K562 (cell line): ENCODE data around the gene MAST4. TPM values are rescaled to one million over a fixed set of nuclear protein-coding genes. Genes with fewer than 3 reads are reported as not detected.

Experiments used
- ATAC-seq: fragments of 200-7000 bp; cut with Tn5 transposase; 3 replicates; pipeline ENCODE4 v1.9.1; 2020; ENCODE audit warnings: moderate library complexity
- BruUV-seq: library from RNA; stranded (reverse); fragments of 400-500 nt; replicated peaks from 2 replicates; lab custom pipeline; 2021; lab: Mats Ljungman, UMichigan
- CTCF ChIA-PET: fragments of 300-600 bp; formaldehyde crosslinking; extraction: SDS; loops from one replicate; lab custom pipeline; 2021; ENCODE audit warnings: low intra/inter-chr PET ratio; lab: Yijun Ruan, JAX
- POLR2A ChIA-PET: fragments of 300-600, 350-650 bp; sonication (Branson Sonifier 250); formaldehyde crosslinking; extraction: SDS; loops from one replicate; lab custom pipeline; 2021; ENCODE audit warnings: antibody characterized with exemption, inconsistent platforms; lab: Yijun Ruan, JAX
- DNase-seq, 4 experiments: peaks; one replicate each; pipeline versions ENCODE4 v3.0.0 to v3.0.0-alpha.2; 2011 to 2018; ENCODE audit warnings: low spot score in 3 of 4, mixed read lengths in 3 of 4; ENCODE audit errors: extremely low read depth in 1 of 4
- FAIRE-seq: peaks from 2 replicates; lab custom pipeline; 2011; peaks lifted over from hg19 to GRCh38; lab: Jason Lieb, UNC
- H2AFZ ChIP-seq: 2 replicates; pipeline ENCODE4 v1.6.0; 2011; ENCODE audit warnings: low read depth, low read length, control low read depth, inconsistent platforms
- H3K27ac ChIP-seq: fragments of 200-600 bp; 3 replicates; pipeline ENCODE4 v1.8.0; 2011; ENCODE audit warnings: low read depth, mild to moderate bottlenecking, control low read depth, inconsistent platforms, low read length, moderate library complexity, mixed read lengths; ENCODE audit errors: extremely low read depth
- H3K27me3 ChIP-seq, 2 experiments: fragments of 300-600 bp in 1 of 2; 2 replicates in 1 of 2; 3 replicates in 1 of 2; pipeline versions ENCODE4 v1.6.0 to v1.8.0; 2011; ENCODE audit warnings: inconsistent platforms in 2 of 2, low read length in 2 of 2, mild to moderate bottlenecking in 1 of 2, mixed read lengths in 1 of 2, moderate library complexity in 1 of 2; ENCODE audit not compliant: control insufficient read depth in 2 of 2, insufficient read depth in 2 of 2
- H3K36me3 ChIP-seq: fragments of 300-600 bp; 3 replicates; pipeline ENCODE4 v1.8.0; 2011; ENCODE audit warnings: mild to moderate bottlenecking, low read length, inconsistent platforms; ENCODE audit not compliant: control insufficient read depth, insufficient read depth
- H3K4me1 ChIP-seq, 2 experiments: fragments of 200-600 bp in 1 of 2; replicated peaks in 1 of 2; 2 replicates in 1 of 2; 3 replicates in 1 of 2; pipeline versions ENCODE4 v1.5.1 to v1.8.0; 2011; ENCODE audit warnings: inconsistent platforms in 2 of 2, low read length in 2 of 2, mild to moderate bottlenecking in 1 of 2, mixed read lengths in 1 of 2, moderate library complexity in 1 of 2; ENCODE audit not compliant: control insufficient read depth in 2 of 2, insufficient read depth in 2 of 2
- H3K4me2 ChIP-seq: 2 replicates; pipeline ENCODE4 v1.6.1; 2011; ENCODE audit warnings: low read length, control low read depth, inconsistent platforms, mixed read lengths; ENCODE audit not compliant: insufficient read depth
- H3K4me3 ChIP-seq: fragments of 200-600 bp; sonication (generic), shearing (Covaris generic); 2 replicates; pipeline ENCODE4 v1.5.1; 2016; ENCODE audit warnings: control low read depth, inconsistent platforms
- H3K79me2 ChIP-seq: fragments of 200-600 bp; 3 replicates; pipeline ENCODE4 v1.8.0; 2011; ENCODE audit warnings: low read length, inconsistent platforms; ENCODE audit not compliant: control insufficient read depth, insufficient read depth
- H3K9ac ChIP-seq, 2 experiments: 2 replicates each; pipeline versions ENCODE4 v1.6.0 to v1.6.1; 2011; ENCODE audit warnings: low read depth in 2 of 2, low read length in 2 of 2, control low read depth in 1 of 2, inconsistent platforms in 1 of 2, mild to moderate bottlenecking in 1 of 2, mixed read lengths in 1 of 2; ENCODE audit not compliant: insufficient read depth in 1 of 2
- H3K9me1 ChIP-seq: one replicate; pipeline ENCODE4 v1.6.0; 2011; ENCODE audit warnings: inconsistent platforms, mild to moderate bottlenecking, low read length, moderate library complexity; ENCODE audit not compliant: control insufficient read depth, insufficient read depth
- H3K9me3 ChIP-seq: replicated peaks from 2 replicates; pipeline ENCODE4 v1.5.1; 2011; ENCODE audit warnings: low read depth, low read length, inconsistent platforms; ENCODE audit not compliant: control insufficient read depth, insufficient read depth
- H4K20me1 ChIP-seq: replicated peaks from 2 replicates; pipeline ENCODE4 v1.6.1; 2011; ENCODE audit warnings: low read length, inconsistent platforms, mixed read lengths; ENCODE audit not compliant: control insufficient read depth, insufficient read depth
- BRD9 ChIP-seq: fragments of 450-650 bp; IDR thresholded peaks from 2 replicates; pipeline ENCODE4 v1.6.1; 2018; ENCODE audit warnings: low read depth; ENCODE audit not compliant: partially characterized antibody
- CBX8 ChIP-seq: fragments of 200-600 bp; sonication (generic); IDR thresholded peaks from 2 replicates; pipeline ENCODE4 v1.6.1; 2012; ENCODE audit warnings: borderline replicate concordance, mixed run types, low read depth, mild to moderate bottlenecking, moderate library complexity, mixed read lengths, low read length, control low read depth, inconsistent platforms; ENCODE audit not compliant: poor library complexity, severe bottlenecking; ENCODE audit errors: extremely low read depth
- CTCF ChIP-seq, 3 experiments: IDR thresholded peaks in 2 of 3; conservative IDR thresholded peaks in 1 of 3; 2 replicates each; pipeline ENCODE4 v1.5.1; 2011 to 2012; ENCODE audit warnings: low read length in 3 of 3, mild to moderate bottlenecking in 3 of 3, control low read depth in 2 of 3, improper control_type of control experiment in 1 of 3, inconsistent platforms in 1 of 3, low read depth in 1 of 3, mixed read lengths in 1 of 3, moderate library complexity in 1 of 3; ENCODE audit not compliant: insufficient read depth in 2 of 3
- E2F4 ChIP-seq: sonication (generic); formaldehyde crosslinking; IDR thresholded peaks from 2 replicates; pipeline ENCODE4 v1.8.0; 2022; ENCODE audit warnings: mild to moderate bottlenecking, low read depth, missing genetic modification reagents
- RBM17 ChIP-seq: fragments of 200-400 bp; formaldehyde crosslinking; IDR thresholded peaks from 2 replicates; pipeline ENCODE4 v1.6.1; 2017; ENCODE audit warnings: low read depth, mild to moderate bottlenecking, low read length, borderline replicate concordance
- TARDBP ChIP-seq: fragments of 450-650 bp; IDR thresholded peaks from 2 replicates; pipeline ENCODE4 v1.6.1; 2016
- ZBTB12 ChIP-seq: fragments of 250-450 bp; sonication (Bioruptor Pico); IDR thresholded peaks from 2 replicates; pipeline ENCODE4 v1.4.0; 2020
- ZBTB17 ChIP-seq: fragments of 450-650 bp; formaldehyde crosslinking; IDR thresholded peaks from 2 replicates; pipeline ENCODE4 v1.4.0; 2020; ENCODE audit warnings: mild to moderate bottlenecking
- ZBTB8A ChIP-seq: fragments of 450-650 bp; IDR thresholded peaks from 2 replicates; pipeline ENCODE4 v1.6.1; 2018; ENCODE audit warnings: mild to moderate bottlenecking, moderate library complexity; ENCODE audit not compliant: partially characterized antibody
- ZNF174 ChIP-seq: fragments of 250-450 bp; sonication (Bioruptor Pico); IDR thresholded peaks from 2 replicates; pipeline ENCODE4 v1.4.0; 2020; ENCODE audit warnings: mild to moderate bottlenecking
- ZNF253 ChIP-seq: fragments of 250-450 bp; sonication (Bioruptor Pico); conservative IDR thresholded peaks from 2 replicates; pipeline ENCODE4 v1.6.1; 2021; ENCODE audit warnings: mild to moderate bottlenecking
- ZNF76 ChIP-seq: fragments of 250-450 bp; sonication (Bioruptor Pico); IDR thresholded peaks from 2 replicates; pipeline ENCODE4 v1.4.0; 2020; ENCODE audit warnings: mild to moderate bottlenecking, moderate library complexity, borderline replicate concordance
- WGBS: fragments of 100-300 bp; shearing (Covaris generic); methylation state at CpG from one replicate; pipeline ENCODE4 v1.1.6; 2016; ENCODE audit warnings: low coverage, mixed read lengths; ENCODE audit not compliant: insufficient coverage; ENCODE audit errors: missing lambda C conversion rate; 5-methylcytosine and 5-hydroxymethylcytosine counted together
- in situ Hi-C: fragments of 300-500 bp; cut with MboI; formaldehyde crosslinking; loops from 4 replicates; pipeline ENCODE4 v1.15.0; 2018; ENCODE audit warnings: inconsistent platforms, mixed read lengths
- intact Hi-C: fragments of 100-400 bp; cut with micrococcal nuclease; formaldehyde crosslinking; loops from 2 replicates; pipeline ENCODE4 v1.14.2; 2022
- polyA plus RNA-seq, 8 experiments: library from polyadenylated mRNA; depleted of rRNA in 4 of 8; stranded (reverse) in 5 of 8; unstranded in 3 of 8; fragments of >200 nt; fragmentation: Nextera tagmentation in 2 of 8; fragmentation: Illumina TruSeq in 1 of 8; extraction: Ambion mirVana in 2 of 8; extraction: Trizol in 1 of 8; gene quantifications; 2 replicates each; pipeline versions ENCODE4 v1.2.1 to v1.2.3, GENCODE V29; 2011 to 2014; ENCODE audit warnings: inconsistent platforms in 1 of 8, missing spikeins in 1 of 8
- total RNA-seq, 7 experiments: library from RNA; depleted of rRNA in 6 of 7; stranded (reverse); fragments of >200 nt in 6 of 7; fragmentation: Illumina TruSeq in 2 of 7; extraction: Trizol in 2 of 7; gene quantifications; 2 replicates each; pipeline versions ENCODE4 v1.2.1 to v1.2.3, GENCODE V29; 2011 to 2021; ENCODE audit warnings: low replicate concordance in 1 of 7

Gene MAST4
- total and polyA plus RNA-seq, 9 of the 15 experiments (the other 6 are each of a cell fraction or from before 2014, with no cell fraction given) = 0.88 to 10.1 (median 5.2) TPM

- no peak overlapping the region for H3K4me3 ChIP-seq
- no peaks in the 10 kb centered on the region for H3K27me3 ChIP-seq
- H3K79me2 ChIP-seq = no peaks in the 10 kb centered on the region
- BruUV-seq = no TSS peak
- in situ Hi-C loops (no loop called here), intact Hi-C loops (no loop called here)
- 82% methylated on average over 7 of the region's 7 CpGs for WGBS
- no peak overlapping the region for H3K4me2 ChIP-seq
- H2AFZ ChIP-seq = no peak overlapping the region
- FAIRE-seq (no peak), ATAC-seq (no peak), DNase-seq (no peak)
- H4K20me1 ChIP-seq = no peaks in the 10 kb centered on the region
- ChIA-PET CTCF (no interaction called here), POLR2A (interaction anchor here (0.6 to 0.7 kb wide), 2 partner anchors 9 to 120 kb away, joined by 3 read pairs; no protein-coding TSS in a partner anchor)
- TF ChIP-seq ZBTB17 (CRISPR knock-in tag) (no peak), ZNF76 (no peak)
- no peak overlapping the region for H3K9ac ChIP-seq
- peaks cover 0 to 6% of the 10 kb centered on the region in 2 experiments; a peak in 2 of 5 replicates for H3K4me1 ChIP-seq
- no peaks in the 10 kb centered on the region for H3K9me3 ChIP-seq
- H3K36me3 ChIP-seq = no peaks in the 10 kb centered on the region
- H3K27ac ChIP-seq = no peak overlapping the region
- H3K9me1 ChIP-seq = no peaks in the 10 kb centered on the region
These were observed 527.6 kb downstream of the MAST4 start for GRCh38 chr5:67123819-67124218.

GRCh38 chr5:67124556-67124955 lies 528.4 kb downstream of the MAST4 start:
- ChIA-PET CTCF (no interaction called here), POLR2A (interaction anchor here (0.6 to 0.7 kb wide), 2 partner anchors 9 to 121 kb away, joined by 3 read pairs; no protein-coding TSS in a partner anchor)
- intact Hi-C loops = no loop called here
- BruUV-seq = no TSS peak
- H3K36me3 ChIP-seq = no peaks in the 10 kb centered on the region
- no peak overlapping the region for H3K4me2 ChIP-seq
- H3K9me3 ChIP-seq = no peaks in the 10 kb centered on the region
- no peak overlapping the region for H3K9ac ChIP-seq
- no peaks in the 10 kb centered on the region for H3K9me1 ChIP-seq
- WGBS = 65% methylated on average over 4 of the region's 4 CpGs
- no peaks in the 10 kb centered on the region for H3K27me3 ChIP-seq
- FAIRE-seq (no peak), DNase-seq (no peak), ATAC-seq (no peak)
- H3K27ac ChIP-seq = no peak overlapping the region
- H2AFZ ChIP-seq = no peak overlapping the region
- no peak overlapping the region for H3K4me3 ChIP-seq
- no peaks in the 10 kb centered on the region for H4K20me1 ChIP-seq
- no peaks in the 10 kb centered on the region for H3K79me2 ChIP-seq
- in situ Hi-C loops = no loop called here
- no peaks in the 10 kb centered on the region; a peak in 1 of 5 replicates for H3K4me1 ChIP-seq
- TF ChIP-seq CBX8 (no peak), TARDBP (no peak), ZNF174 (CRISPR knock-in tag) (no peak), ZNF253 (CRISPR knock-in tag) (no peak), CTCF (IDR thresholded peaks at IDR 0.05 in 2 of 3, conservative IDR thresholded peaks at IDR 0.05 in 1 of 3; ENCODE audit: insufficient read depth in 2 of 3, low read depth in 1 of 3, low read length in 3 of 3) (no peak), ZBTB12 (CRISPR knock-in tag) (no peak), RBM17 (no peak), ZBTB8A (no peak), E2F4 (CRISPR knock-in tag) (no peak), BRD9 (no peak)
